Measurements from ENCODE around the gene IPO11.

IPO11 gene

DNA sequence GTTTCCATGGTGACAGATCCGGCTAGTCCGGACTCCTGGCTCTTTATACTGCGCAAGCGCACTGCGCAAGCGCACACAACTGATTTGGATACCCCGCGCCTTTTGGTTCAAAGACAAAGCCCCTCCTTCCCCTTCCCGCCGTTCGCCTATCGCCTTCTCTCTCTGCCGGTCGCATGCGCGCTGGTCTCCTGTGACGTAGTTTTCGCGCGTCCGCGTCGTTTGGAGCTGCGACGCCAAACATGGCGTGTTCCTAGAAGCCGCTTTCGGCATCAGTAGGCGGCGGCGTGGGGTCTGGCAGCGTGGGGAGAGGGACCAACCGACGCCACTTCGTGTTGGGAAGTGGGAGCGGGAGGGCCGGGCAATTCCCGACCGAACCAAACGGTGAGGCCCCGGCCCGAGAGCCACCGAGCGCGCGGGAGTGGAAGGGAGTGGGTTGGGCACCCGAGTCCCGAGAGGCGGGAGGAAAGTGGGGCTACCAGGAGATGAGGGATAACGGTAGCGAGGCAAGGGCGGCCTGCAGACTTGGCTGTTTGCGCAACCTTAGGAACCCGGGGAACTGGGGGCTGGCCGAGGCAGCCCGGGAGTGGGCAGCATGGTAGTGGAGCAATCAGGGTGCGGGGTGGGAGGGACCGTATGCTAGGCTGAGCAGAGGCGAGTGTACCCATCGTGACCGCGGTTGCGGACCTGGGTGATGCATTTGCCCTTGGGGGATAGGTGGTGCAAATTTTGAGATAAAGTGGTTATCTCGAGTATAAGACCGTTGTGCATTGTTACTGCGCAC lies at the start of gene IPO11:
Gene IPO11, plus strand, starts transcription at position 215 of the 781 bp plus-strand sequence. CDS start 24,517 bp downstream, outside the sequence.
- peak; percentile 99 for DNase-seq (ENCODE audit: low spot score)

DNA sequence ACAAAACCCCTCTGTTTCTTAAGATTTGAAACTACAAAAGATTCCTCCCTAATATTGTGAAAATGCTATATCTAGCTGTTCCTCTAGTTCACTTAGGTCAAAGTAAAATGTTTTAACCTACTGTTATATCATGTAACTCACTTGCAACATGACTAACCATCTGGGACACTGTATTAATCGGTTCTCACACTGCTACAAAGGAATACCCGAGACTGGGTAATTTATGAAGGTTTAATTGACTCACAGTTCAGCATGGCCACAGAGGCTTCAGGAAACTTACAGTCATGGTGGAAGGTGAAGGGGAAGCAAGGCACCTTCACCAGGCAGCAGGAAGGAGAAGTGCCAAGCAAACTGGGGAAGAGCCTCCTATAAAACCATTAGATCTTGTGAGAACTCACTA lies 43.5 kb upstream of the IPO11 start:
- DNase-seq (ENCODE audit: low spot score): no peak

DNA sequence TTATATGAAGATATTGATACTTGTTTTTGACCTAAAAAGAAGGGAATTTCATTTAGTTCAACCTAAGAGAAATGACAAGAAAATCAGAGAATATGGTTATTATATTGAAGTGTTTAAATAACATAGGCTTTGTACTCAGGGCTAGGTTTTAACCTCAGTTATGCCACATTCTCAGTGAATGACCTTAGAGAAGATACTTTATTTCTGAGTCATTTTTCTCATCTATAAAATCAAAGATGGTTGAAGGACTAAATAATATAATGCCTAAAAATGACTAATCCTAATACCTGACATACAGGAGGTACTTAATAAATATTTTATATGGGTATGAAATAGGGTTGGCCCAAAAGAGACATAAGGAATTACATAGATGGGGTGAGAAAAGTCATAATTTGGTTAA lies 41.2 kb upstream of the IPO11 start:
- DNase-seq (ENCODE audit: low spot score): no peak

DNA sequence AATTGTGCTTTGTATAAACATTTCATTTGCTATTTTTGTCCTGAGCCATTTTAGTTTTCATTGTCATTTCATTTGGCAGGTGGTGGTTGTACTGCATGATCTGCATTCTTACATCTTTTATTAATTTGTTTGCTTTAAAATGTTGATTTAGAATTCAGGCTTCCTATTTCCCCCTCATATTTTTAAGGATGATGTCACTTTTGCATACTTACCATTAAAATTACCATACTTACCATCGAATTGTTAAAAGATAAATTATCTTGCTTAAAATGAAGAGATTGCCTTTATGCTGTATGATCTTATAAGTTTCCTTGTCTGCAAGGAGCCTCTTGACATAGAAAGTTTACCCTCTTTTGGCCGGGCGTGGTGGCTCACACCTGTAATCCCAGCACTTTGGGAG lies 40.0 kb upstream of the IPO11 start:
- no peak for DNase-seq (ENCODE audit: low spot score)

DNA sequence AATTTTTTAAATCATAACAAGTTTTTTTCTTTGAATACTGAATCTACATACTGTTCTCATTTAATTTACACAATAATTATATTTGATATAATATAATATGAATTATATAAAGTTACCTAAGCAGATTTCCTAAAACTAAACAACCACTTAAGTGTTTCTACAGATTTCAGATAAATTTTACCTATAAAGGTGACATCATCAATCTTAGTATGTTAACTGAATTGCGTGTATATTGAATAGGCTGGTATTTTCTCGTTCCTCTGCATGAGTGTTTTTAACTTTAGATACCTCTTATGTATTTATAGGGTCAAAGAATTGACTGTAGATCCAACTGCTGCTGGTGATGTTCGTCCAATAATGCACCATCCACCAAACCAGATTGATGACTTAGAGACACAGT lies 39.2 kb upstream of the IPO11 start:
- no peak for DNase-seq (ENCODE audit: low spot score)

DNA sequence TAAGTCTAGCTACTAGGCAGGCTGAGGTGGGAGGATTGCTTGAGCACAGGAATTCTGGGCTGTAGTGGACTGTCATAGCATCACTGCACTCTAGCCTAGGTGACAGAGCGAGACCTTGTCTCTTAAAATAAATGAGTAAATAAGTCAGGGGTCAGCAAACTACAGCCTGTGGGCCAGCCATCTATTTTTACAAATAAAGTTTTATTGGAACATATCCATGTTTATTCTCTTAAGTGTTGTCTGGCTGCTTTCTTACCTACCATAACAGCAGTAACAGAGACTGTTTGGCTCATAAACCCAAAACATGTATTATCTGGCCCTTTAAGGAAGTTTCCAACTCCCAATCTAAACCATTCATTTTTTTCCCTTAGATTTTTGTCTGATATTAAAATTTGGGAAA lies 38.5 kb upstream of the IPO11 start:
- no peak for DNase-seq (ENCODE audit: low spot score)

DNA sequence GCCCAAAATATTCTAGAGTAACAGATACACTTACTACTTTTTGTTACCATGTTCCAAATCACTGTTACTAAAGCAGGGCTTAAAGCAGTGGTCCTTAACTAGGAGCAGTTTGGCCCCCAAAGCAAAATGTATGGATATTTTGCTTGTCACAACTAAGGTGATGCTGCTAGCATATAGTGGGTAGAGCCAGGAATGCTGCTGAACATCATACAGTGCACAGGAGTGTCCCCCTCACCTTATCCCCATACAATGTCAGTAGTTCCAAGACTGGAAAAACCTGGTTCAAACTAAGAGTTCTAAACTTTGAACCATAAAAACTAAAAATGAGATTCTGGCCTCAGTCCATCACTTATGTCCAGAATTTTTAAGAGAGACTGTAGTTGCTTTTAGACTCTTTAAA lies 36.9 kb upstream of the IPO11 start:
- DNase-seq (ENCODE audit: low spot score): no peak

DNA sequence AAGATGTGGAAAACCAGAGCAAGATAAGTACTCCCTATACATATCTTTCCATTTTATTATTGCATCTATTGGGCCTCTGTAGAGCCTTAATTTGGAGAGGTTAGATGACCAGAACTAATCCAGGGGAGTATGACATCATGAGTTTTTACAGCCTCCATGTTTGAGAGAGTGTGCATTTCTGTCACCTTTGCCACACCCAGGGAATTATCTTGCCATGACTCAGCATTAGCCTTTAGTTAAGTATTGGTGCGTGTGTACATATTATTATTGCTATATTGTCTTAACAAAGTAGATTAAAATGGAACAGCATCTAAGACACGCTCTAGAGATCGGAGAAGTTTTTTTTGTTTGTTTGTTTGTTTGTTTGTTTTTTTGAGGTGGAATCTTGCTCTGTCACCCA lies 36.5 kb upstream of the IPO11 start:
- DNase-seq (ENCODE audit: low spot score): peak; percentile 40

DNA sequence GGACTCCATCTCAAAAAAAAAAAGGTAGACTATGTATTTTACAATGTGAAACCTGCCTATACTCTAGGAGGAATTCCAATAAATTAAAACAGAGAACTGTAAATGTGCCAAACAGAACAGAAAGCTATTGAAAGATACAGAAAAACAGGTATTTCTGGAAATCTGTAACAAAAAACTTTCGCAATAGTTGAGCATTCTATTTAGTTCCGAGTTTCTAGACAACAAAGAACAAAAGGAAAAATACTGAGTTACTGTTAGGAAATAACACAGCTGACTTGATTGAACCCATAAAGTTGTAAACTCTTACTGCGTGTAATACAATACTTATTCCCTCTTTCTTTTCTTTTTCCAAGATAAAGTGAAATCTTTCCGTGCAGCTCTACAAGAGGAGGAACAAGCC lies 27.4 kb upstream of the IPO11 start:
- no peak for DNase-seq (ENCODE audit: low spot score)

DNA sequence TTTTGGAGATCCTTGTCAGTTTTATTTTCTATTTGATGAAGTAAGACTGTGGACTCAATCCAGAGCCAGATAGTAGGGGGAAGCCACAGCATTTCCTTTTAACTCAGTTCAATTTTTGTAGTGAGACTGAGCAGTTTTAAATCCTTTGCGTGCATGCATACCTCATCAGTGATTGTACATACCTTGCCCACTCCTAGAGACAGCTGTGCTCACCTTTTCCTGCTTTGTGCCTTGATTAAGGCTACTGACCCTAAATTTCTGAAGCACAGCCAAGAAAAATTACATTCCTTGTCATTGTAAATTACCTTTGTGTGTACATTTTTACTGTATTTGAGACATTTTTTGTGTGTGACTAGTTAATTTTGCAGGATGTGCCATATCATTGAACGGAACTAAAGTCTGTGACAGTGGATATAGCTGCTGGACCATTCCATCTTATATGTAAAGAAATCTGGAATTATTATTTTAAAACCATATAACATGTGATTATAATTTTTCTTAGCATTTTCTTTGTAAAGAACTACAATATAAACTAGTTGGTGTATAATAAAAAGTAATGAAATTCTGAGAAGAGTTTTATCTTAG lies 26.7 kb upstream of the IPO11 start:
- no peak for DNase-seq (ENCODE audit: low spot score)

DNA sequence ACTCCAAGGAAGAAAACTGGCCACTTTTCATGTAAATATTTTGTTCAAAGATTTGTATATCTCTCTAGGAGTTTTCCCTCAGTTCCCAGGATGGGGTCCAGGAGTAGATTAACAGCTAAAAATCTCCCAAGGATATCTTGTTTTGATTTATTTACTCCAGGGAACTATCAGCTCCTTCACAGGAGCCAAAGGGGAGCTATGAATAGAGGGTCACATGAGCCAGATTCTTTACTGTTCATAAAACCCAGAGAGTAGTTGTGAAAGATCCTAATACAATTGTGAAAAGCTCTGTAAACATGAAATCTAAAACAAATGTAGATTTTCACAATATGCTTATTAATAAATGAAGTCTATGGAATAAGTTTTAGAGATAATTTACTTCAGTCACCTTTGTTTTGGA lies 25.7 kb upstream of the IPO11 start:
- DNase-seq (ENCODE audit: low spot score): no peak

DNA sequence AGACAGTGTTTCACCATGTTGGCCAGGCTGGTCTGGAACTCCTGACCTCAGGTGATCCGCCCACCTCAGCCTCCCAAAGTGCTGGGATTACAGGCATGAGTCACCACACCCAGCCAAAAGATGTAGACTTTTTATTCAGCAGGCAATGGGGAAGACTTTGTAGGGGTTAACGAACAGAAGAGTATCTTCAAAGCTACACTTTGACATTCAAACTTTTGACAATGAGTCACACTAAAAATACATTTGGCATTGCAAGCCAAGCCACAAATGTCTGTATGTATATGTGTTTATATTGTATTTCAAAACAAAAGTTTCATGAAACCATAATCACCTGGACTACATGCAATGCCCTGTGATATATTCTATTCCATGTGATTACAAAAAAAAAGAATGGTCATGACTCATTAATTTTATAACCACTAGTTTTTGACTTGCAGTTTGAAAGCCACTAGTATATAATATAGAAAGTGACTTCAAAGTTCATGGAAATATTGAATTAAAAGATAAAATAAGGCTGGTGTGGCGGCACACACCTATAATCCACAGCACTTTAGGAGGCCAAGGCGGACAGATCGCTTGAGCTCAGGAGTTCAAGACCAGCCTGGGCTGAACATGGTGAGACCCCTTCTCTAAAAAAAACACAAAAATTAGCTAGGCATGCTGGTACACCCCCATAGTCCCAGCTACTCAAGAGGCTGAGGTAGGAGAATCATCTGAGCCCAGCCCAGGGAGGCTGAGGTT lies 17.2 kb upstream of the IPO11 start:
- no peak for DNase-seq (ENCODE audit: low spot score)

DNA sequence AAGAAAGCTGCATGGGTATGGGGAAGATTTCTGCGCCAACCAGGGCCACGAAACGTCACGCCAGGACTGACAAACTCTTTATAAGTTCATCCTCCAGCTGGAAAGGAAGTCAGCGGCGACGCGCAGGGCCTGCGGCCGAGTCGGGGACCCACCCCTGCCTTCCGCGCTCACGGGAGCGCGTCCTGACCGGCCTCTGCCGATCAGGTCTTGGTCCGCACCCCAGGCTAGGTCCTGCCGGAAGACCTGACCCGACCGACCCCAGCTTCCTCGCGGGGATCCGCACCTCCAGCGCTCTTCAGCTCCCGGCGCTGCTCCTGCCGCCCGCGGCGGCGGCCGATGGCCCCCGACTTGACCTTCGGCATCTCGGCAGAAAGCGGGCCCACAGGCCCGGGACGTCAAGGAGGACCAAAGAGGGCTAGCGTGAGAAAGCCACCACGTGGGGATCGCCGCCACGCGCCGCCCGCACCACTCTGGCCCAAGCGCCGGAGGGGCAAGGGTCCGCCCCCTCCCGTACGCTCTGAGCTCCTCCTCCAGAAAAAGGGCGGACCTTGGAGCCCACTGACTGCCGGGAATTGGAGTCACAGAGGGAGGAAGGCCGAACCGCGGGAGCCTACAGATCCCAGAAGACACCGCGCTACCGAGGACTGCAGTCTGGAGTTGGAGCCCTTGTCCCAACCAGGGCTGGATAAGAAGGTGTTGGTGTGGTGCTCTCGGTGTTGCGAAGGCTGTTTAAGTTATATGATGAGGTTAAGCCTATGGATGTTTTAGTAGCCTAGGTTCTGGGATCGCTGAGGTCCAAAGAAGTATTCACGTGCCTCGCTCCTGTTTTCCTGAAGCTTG lies 8.9 kb upstream of the IPO11 start, which contains the start of gene DIMT1:
Gene DIMT1, minus strand, starts transcription at position 495 of the 840 bp plus-strand sequence. Its CDS starts 133 bp downstream, at position 362.
- peak; percentile 96 for DNase-seq (ENCODE audit: low spot score)

DNA sequence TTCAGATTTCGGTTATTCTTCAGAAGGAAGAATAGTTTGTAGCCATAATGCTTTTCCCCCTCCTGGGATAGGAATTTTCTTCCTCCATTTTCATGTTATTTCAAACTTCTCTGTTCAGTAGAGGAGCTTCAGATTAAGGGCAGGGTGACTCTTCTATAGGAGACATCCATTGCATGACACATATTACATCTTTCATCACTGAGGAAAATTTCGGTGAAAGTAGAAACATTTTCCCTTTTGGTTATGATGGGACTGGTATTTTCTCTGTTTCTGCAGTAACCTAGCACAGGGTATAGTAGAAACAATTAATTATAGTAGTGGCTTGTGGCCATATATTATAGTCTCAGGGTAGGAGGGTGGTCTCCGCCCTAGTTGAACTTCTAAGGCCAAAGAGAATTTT lies 1.1 kb downstream of the IPO11 start:
- DNase-seq (ENCODE audit: low spot score): no peak

DNA sequence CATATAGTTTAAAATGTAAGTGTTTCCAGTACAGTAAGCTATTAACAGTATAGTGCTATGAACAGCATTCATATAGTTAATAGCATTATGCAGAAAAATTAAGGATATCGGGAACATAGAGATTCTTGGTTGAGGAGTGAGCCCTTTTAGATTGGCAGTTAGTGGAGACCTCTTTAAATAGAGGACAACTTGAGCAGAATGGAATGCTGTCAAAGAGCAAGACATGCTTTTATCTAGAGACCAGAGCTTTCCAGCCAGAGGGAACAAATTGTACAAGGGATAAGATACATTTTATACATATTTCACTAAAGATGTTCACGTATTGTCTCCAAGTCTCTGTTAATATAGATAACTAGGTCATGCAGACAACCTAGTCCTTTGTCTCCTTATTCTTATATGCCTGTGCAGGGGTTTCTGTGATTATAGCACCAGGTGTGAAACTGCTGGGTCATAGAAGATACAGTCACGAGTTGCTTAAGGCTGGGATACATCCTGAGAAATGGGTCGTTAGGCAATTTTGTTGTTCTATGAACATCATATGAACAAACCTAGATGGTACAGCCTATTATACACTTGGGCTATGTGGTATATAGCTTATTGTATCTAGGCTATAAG lies 6.0 kb downstream of the IPO11 start:
- no peak for DNase-seq (ENCODE audit: low spot score)

DNA sequence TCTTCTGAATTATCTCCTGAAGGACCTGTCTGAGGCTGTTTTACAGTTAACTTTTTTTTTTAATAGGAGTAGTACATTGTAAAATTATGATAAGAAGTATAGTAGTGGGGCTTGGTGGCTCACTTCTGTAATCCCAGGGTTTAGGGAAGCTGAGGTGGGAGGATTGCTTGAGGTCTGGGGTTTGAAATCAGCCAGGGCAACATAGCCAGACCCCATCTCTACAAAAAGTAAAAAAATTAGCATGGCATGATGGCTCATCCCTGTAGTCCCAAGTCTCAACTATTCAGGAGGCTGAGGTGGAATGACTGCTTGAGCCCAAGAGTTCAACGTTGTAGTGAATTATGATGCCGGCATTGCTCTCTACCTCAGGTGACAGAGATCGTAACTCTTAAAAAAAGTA lies 7.0 kb downstream of the IPO11 start:
- DNase-seq (ENCODE audit: low spot score): no peak

DNA sequence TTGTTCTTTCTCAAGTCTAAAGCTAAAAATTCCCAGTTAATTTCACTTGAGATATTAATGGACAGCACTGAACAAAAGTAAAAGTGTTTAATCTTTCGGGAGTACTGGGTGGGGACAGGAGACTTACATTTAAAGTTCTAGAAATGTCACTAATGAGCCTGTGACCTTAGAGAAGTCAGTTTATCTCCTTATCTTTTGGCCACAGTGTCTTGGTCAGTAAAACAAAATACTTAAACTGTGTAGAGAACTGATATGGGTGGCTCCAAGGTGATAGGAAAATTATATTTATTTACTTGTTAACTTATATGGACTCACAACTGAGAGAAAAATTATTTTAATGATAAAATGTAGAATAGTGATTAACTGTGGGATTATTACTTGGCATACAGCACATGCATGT lies 8.9 kb downstream of the IPO11 start:
- DNase-seq (ENCODE audit: low spot score): peak; percentile 41

DNA sequence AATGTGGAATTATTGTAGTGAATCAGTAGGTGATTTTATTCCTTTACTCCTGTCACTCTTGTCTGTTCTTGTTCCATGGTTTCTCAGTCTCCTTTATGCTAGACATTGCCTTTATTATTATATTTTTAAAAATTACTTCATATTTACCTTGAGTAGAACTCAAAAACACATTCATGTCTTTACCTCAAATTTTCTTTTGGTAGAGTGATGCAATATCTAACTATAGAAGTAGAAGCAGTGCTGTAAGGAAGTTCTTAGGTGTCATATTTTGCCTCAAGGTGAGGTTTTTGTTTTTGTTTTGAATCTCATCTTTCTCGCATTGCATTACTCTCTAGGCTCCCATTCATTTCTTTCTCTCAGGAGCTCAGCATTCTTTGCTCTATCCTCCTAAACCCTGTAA lies 12.2 kb downstream of the IPO11 start:
- DNase-seq (ENCODE audit: low spot score): no peak

DNA sequence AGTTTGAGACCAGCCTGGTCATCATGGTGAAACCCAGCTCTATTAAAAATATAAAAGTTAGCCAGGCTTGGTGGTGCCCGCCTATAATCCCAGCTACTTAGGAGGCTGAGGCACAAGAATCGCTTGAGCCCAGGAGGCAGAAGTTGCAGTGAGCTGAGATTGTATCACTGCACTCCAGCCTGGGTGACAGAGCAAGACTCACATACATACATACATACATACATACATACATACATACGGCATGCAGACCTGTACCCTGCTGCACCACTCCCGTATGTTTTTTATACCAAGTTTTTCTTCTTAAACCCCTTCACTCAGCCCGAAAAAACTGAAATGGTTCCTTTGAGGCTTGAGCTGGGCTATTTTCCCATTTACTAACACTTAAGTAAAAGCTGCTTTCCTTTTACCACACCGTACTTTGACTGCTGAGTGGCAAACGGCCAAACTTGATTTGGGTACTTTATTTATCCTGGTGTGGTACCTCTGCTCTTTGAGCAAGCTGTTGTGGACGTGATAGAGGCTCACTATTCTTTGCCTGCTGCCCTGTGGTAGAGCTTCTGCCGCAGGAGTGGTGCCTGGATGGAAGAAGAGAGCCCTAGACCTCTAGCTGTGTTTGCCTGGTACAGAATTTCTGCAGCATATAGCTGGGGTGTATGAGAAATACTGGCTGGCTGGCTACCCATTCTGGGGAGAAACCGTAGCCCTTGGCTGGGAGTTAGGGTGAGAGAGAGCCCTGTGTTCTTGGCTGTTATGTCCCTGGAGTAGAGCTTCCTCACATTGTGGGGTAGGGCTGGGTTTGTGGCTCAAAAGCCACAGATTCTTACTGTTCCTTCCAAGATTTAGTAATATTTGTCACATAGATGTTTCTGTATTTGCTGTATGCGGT lies 19.4 kb downstream of the IPO11 start:
- peak; percentile 61 for DNase-seq (ENCODE audit: low spot score)

DNA sequence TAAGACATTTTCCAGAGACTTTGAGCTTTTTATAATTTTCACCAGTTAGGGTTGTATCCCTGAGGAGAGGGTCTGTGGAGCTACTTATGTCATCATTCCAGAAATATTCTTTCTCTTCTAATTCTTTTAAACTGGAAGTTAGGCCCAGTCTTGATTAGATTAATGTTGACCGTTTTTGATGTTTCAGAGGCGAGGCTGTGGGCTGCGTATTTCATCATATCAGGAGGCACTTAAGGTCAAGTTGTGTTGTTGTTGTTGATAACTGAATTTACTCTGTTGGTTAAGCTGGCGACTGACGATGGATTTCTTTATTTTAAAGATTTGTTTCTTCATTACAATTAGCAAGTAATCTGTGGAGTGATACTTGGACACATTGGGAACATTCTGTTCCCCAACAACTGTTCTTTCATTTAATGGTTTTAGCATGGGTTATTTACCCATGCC lies 20.1 kb downstream of the IPO11 start:
- DNase-seq (ENCODE audit: low spot score): peak; percentile 74

DNA sequence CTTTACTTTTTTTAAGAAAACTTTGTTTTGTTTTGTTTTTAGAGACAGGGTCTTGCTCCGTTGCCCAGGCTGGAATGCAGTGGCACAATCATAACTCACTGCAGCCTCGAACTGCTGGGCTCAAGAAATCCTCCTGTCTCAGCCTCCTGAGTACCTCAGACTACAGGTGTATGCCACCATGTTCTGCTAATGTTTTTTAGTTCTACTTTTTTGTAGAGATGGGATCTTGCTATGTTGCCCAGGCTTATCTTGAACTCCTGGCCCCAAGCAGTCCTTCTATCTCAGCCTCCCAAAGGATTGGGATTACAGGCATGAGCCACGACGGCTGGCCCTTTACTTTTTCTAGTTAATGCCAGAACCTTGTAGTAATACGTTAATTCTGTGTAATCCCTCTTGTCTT lies 36.0 kb downstream of the IPO11 start:
- no peak for DNase-seq (ENCODE audit: low spot score)
